Stimulated activated CD4-positive, alpha-beta T cell treated with anti-CD3 and anti-CD28 coated beads, TNF-alpha, amount 100 ng/mL, for 4 hours (primary cell): ENCODE results near the gene RNF181.
A peak's percentile ranks its signal among the peaks of the same experiment; 100 is the strongest.
"Not testable (repeated sequence)": the region's sequence is repeated elsewhere in the genome, so short reads cannot be mapped to it uniquely, and the experiment has no call there.

Experiments used
- DNase-seq, 3 experiments: peaks; one replicate each; pipeline ENCODE4 v3.0.0-alpha.2; 2020; ENCODE audit warnings: low read depth in 3 of 3

The RNF181 gene

GRCh38 chr2:85595301-85596025 is at the start of gene RNF181:
Gene RNF181 (plus strand): TSS chr2:85595745. CDS start chr2:85595764, 19 bp downstream.
- peak; percentile 65 to 81 (median 78) for DNase-seq

- no peak for DNase-seq
Observed at GRCh38 chr2:85545780-85546240, 49.7 kb upstream of the RNF181 start.

GRCh38 chr2:85547089-85547858 is 48.3 kb upstream of the RNF181 start:
- no peak for DNase-seq

GRCh38 chr2:85547859-85548607 is 47.5 kb upstream of the RNF181 start:
- DNase-seq: no peak

GRCh38 chr2:85548608-85548900 is 47.0 kb upstream of the RNF181 start:
- DNase-seq: no peak

GRCh38 chr2:85549095-85549494 is 46.5 kb upstream of the RNF181 start:
- no peak for DNase-seq

- no peak for DNase-seq
Observed at GRCh38 chr2:85549826-85550225, 45.7 kb upstream of the RNF181 start.

GRCh38 chr2:85550486-85550885 is 45.1 kb upstream of the RNF181 start:
- no peak for DNase-seq

GRCh38 chr2:85551698-85552678 is 43.6 kb upstream of the RNF181 start:
- peak; percentile 58 to 85 (median 74) for DNase-seq

GRCh38 chr2:85553184-85553583 is 42.4 kb upstream of the RNF181 start:
- no peak for DNase-seq

- no peak for DNase-seq
Observed at GRCh38 chr2:85554980-85555612, 40.4 kb upstream of the RNF181 start.

GRCh38 chr2:85557130-85557529 is 38.4 kb upstream of the RNF181 start:
- DNase-seq: no peak

- no peak for DNase-seq
Observed at GRCh38 chr2:85558160-85558559, 37.4 kb upstream of the RNF181 start.

GRCh38 chr2:85560403-85560726 is 35.2 kb upstream of the RNF181 start:
- DNase-seq: not testable (repeated sequence)

- DNase-seq: no peak
Observed at GRCh38 chr2:85560812-85561279, 34.7 kb upstream of the RNF181 start.

- peak; percentile 77 to 96 (median 90) for DNase-seq
Observed at GRCh38 chr2:85561280-85562212, 34.0 kb upstream of the RNF181 start, which contains the start of gene GGCX. Gene GGCX (minus strand): TSS chr2:85561493. CDS start chr2:85561428, 65 bp downstream.

- no peak for DNase-seq
Observed at GRCh38 chr2:85564144-85564563, 31.4 kb upstream of the RNF181 start.

GRCh38 chr2:85566265-85566664 is 29.3 kb upstream of the RNF181 start:
- no peak for DNase-seq

GRCh38 chr2:85575739-85576138 is 19.8 kb upstream of the RNF181 start:
- DNase-seq: no peak

- no peak for DNase-seq
Observed at GRCh38 chr2:85577063-85577385, 18.5 kb upstream of the RNF181 start.
